CD4-positive, alpha-beta T cell (primary cell): ENCODE results near the gene CEP112. TPM values are rescaled to one million over a fixed set of nuclear protein-coding genes. Genes with fewer than 3 reads are reported as not detected.

Experiments used
- ATAC-seq: fragments of 200-7000 bp; cut with Tn5 transposase; one replicate; pipeline ENCODE4 v1.10.0; 2022; ENCODE audit warnings: mild to moderate bottlenecking; ENCODE audit not compliant: poor library complexity
- CTCF ChIA-PET: fragments of 350-600 bp; sonication (Branson Sonifier 250); formaldehyde crosslinking; loops from one replicate; lab custom pipeline; 2021; ENCODE audit warnings: antibody characterized with exemption, inconsistent platforms; lab: Charles Lee
- POLR2A ChIA-PET: fragments of 350-600 bp; sonication (Branson Sonifier 250); formaldehyde crosslinking; loops from one replicate; lab custom pipeline; 2021; ENCODE audit warnings: antibody characterized with exemption, inconsistent platforms; lab: Charles Lee
- DNase-seq, 14 experiments: peaks; one replicate each; pipeline ENCODE4 v3.0.0-alpha.2; 2013 to 2020; ENCODE audit warnings: mixed read lengths in 2 of 14
- H3K27ac ChIP-seq, 2 donors: one replicate each; pipeline versions ENCODE4 v1.5.1 to v1.7.0; 2013; ENCODE audit warnings: low read length in 2 of 2, low read depth in 1 of 2, mild to moderate bottlenecking in 1 of 2
- H3K27me3 ChIP-seq, 2 experiments: 1 replicate in 1 of 2; 2 replicates in 1 of 2; pipeline versions ENCODE4 v1.6.1 to v1.7.0; 2013; ENCODE audit warnings: low read length in 2 of 2, control low read depth in 1 of 2, mild to moderate bottlenecking in 1 of 2, moderate library complexity in 1 of 2; ENCODE audit not compliant: insufficient read depth in 2 of 2, control insufficient read depth in 1 of 2
- H3K36me3 ChIP-seq: one replicate; pipeline ENCODE4 v1.6.1; 2013; ENCODE audit warnings: low read length, control low read depth; ENCODE audit not compliant: insufficient read depth
- H3K4me1 ChIP-seq: one replicate; pipeline ENCODE4 v1.6.1; 2013; ENCODE audit warnings: low read length, control low read depth; ENCODE audit not compliant: insufficient read depth
- H3K4me3 ChIP-seq: one replicate; pipeline ENCODE4 v1.5.1; 2013; ENCODE audit warnings: mild to moderate bottlenecking, low read length, moderate library complexity
- H3K9me3 ChIP-seq, 2 experiments: 1 replicate in 1 of 2; 2 replicates in 1 of 2; pipeline versions ENCODE4 v1.6.1 to v1.7.0; 2013; ENCODE audit warnings: low read length in 2 of 2, mild to moderate bottlenecking in 2 of 2, control low read depth in 1 of 2, moderate library complexity in 1 of 2; ENCODE audit not compliant: control insufficient read depth in 1 of 2, insufficient read depth in 1 of 2
- H3K27ac Mint-ChIP-seq: one replicate; pipeline ENCODE4 v1.8.0; 2020; ENCODE audit warnings: mixed read lengths
- H3K27me3 Mint-ChIP-seq: one replicate; pipeline ENCODE4 v1.8.0; 2021; ENCODE audit warnings: mixed read lengths
- H3K36me3 Mint-ChIP-seq: one replicate; pipeline ENCODE4 v1.8.0; 2021; ENCODE audit warnings: low read depth, mixed read lengths
- H3K4me1 Mint-ChIP-seq: one replicate; pipeline ENCODE4 v1.8.0; 2021; ENCODE audit warnings: low read depth, mixed read lengths
- H3K4me3 Mint-ChIP-seq: one replicate; pipeline ENCODE4 v1.8.0; 2020; ENCODE audit warnings: mild to moderate bottlenecking, mixed read lengths
- H3K9me3 Mint-ChIP-seq: one replicate; pipeline ENCODE4 v1.8.0; 2020; ENCODE audit warnings: mixed read lengths
- CTCF ChIP-seq: fragments of 200-600 bp; IDR thresholded peaks from one replicate; pipeline ENCODE4 v1.8.0; 2022; ENCODE audit warnings: antibody characterized with exemption, mild to moderate bottlenecking
- intact Hi-C, 2 experiments: fragments of 100-400 bp; cut with DNase I in 1 of 2; cut with micrococcal nuclease in 1 of 2; formaldehyde crosslinking; loops; one replicate each; pipeline versions ENCODE4 v1.15.1 to v1.9.0; 2023 to 2025; cut with DNase I, micrococcal nuclease
- total RNA-seq, 174 experiments: library from RNA in 2 of 174; stranded (reverse) in 2 of 174; gene quantifications; one replicate each; pipeline ENCODE4 v1.2.3 and lab custom pipeline; 2021 to 2026

CEP112 gene
- total RNA-seq, 2 experiments from 2014 or later = 1.6 to 2.2 TPM

DNA sequence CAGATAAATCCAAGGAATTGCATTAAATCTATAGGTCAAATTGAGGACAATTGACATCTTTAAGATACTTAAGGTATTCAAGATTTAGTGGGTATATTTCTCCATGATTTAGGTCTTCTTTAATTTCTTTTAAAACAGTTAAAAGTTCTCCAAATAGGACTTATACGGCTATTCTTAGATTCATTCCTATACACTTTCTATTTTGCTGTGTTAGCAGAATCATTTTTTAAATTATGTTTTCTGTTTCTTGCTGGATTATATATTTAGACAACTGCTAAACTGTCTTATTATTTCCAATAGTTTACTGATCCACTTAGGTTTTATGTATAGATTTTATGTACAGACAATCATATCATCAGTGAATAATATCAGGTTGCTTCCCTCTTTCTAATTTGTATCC, 404.4 kb downstream of the CEP112 start:
- no peaks in the 10 kb centered on the region for H3K4me1 Mint-ChIP-seq
- no peaks in the 10 kb centered on the region for H3K27me3 Mint-ChIP-seq
- DNase-seq = no peak
- no peak overlapping the region for H3K27ac Mint-ChIP-seq
- Histone ChIP-seq H3K27ac (no peak overlapping the region), H3K9me3 (no peaks in the 10 kb centered on the region), H3K4me1 (no peaks in the 10 kb centered on the region), H3K4me3 (no peak overlapping the region), H3K36me3 (no peaks in the 10 kb centered on the region), H3K27me3 (no peaks in the 10 kb centered on the region)
- H3K36me3 Mint-ChIP-seq = no peaks in the 10 kb centered on the region
- no peak overlapping the region for H3K4me3 Mint-ChIP-seq
- POLR2A ChIA-PET = no interaction called here
- CTCF ChIA-PET = no interaction called here
- no peak for ATAC-seq
- intact Hi-C loops = no loop called here
- no peak for TF ChIP-seq CTCF
- H3K9me3 Mint-ChIP-seq = no peaks in the 10 kb centered on the region

- H3K4me1 Mint-ChIP-seq = no peaks in the 10 kb centered on the region
- DNase-seq (no peak), ATAC-seq (no peak)
- Histone ChIP-seq H3K27ac (no peak overlapping the region), H3K27me3 (no peaks in the 10 kb centered on the region), H3K4me1 (no peaks in the 10 kb centered on the region), H3K9me3 (no peaks in the 10 kb centered on the region), H3K36me3 (no peaks in the 10 kb centered on the region), H3K4me3 (no peak overlapping the region)
- ChIA-PET POLR2A (no interaction called here), CTCF (no interaction called here)
- no peak overlapping the region for H3K4me3 Mint-ChIP-seq
- no peaks in the 10 kb centered on the region for H3K9me3 Mint-ChIP-seq
- TF ChIP-seq CTCF = no peak
- intact Hi-C loops = no loop called here
- H3K27me3 Mint-ChIP-seq = no peaks in the 10 kb centered on the region
- no peaks in the 10 kb centered on the region for H3K36me3 Mint-ChIP-seq
- no peak overlapping the region for H3K27ac Mint-ChIP-seq
Observed at GRCh38 chr17:65786479-65786878, 405.5 kb downstream of the CEP112 start.

DNA sequence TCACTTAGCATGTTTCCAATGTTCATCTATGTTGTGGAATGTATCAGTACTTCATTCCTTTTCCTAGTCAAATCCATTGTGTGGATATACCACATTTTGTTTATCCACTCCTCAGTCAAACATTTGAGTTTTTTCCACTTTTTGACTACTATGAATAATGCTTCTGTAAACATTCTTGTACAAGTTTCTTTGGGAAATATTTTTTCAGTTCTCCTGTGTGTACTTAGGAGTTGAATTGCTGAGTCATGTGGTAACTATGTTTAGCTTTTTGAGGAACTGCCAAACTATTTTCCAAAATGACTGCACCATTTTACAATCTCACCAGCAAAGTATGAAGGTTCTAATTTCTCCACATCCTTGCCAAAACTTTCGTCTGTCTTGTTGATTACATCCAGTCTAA, 406.8 kb downstream of the CEP112 start:
- no peak for TF ChIP-seq CTCF
- no peak for ATAC-seq
- Histone ChIP-seq H3K4me3 (no peak overlapping the region), H3K27me3 (no peaks in the 10 kb centered on the region), H3K36me3 (no peaks in the 10 kb centered on the region), H3K9me3 (no peaks in the 10 kb centered on the region), H3K27ac (no peak overlapping the region), H3K4me1 (no peaks in the 10 kb centered on the region)
- DNase-seq = no peak
- Mint-ChIP-seq H3K27me3 (no peaks in the 10 kb centered on the region), H3K4me3 (no peak overlapping the region), H3K4me1 (no peaks in the 10 kb centered on the region), H3K9me3 (no peaks in the 10 kb centered on the region), H3K27ac (no peak overlapping the region), H3K36me3 (no peaks in the 10 kb centered on the region)
- POLR2A ChIA-PET = no interaction called here
- intact Hi-C loops = no loop called here
- CTCF ChIA-PET = no interaction called here
